Measurements from ENCODE around the gene HES3.

The HES3 gene

GRCh38 chr1:6294890-6295556 lies 51.0 kb downstream of the HES3 start:
- H3K36me3 ChIP-seq (ENCODE audit: control insufficient read depth, insufficient read depth, low read length): peaks cover 22% of the 10 kb centered on the region
- H3K9me3 ChIP-seq (ENCODE audit: control insufficient read depth, insufficient read depth, low read length): no peaks in the 10 kb centered on the region
- no peak overlapping the region for H3K9ac ChIP-seq (ENCODE audit: low read depth, low read length)
- no peak overlapping the region for H3K4me3 ChIP-seq (ENCODE audit: low read depth, low read length)
- no peaks in the 10 kb centered on the region for H3K4me1 ChIP-seq (ENCODE audit: control insufficient read depth, insufficient read depth, low read length)
- no peaks in the 10 kb centered on the region for H3K27me3 ChIP-seq (ENCODE audit: control insufficient read depth, insufficient read depth, low read length)
